NCI-H1417 treated with DMSO at 0.1 percent for 48 hours (cell line): ENCODE results near the gene NEIL3.

Experiments
- DNase-seq: peaks from one replicate; lab custom pipeline; 2025; lab: John Stamatoyannopoulos, UW

NEIL3 gene

DNA sequence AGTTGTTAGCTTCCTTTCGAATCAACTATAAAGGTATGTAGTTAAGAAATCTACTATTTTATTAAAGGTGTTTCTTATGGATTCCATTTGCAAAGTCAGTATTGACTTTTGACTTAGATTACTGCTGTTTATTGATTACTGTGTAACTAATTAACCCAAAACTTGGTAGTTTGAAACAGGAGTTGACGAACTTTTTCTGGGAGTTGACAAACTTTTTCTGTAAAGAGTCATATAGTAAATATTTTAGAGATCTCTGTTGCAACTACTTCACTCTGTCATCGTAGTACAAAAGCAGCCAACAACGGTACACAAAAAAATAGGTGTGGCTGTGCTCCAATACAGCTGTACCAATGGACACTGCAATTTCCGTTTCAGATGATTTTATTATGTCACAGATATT, 102.3 kb downstream of the NEIL3 start:
- DNase-seq: no peak
